ENCODE measurements around the gene NKX2-3. TPM values are rescaled to one million over a fixed set of nuclear protein-coding genes. Genes with fewer than 3 reads are reported as not detected.

The NKX2-3 gene
- not detected in 2 replicates for total RNA-seq

DNA sequence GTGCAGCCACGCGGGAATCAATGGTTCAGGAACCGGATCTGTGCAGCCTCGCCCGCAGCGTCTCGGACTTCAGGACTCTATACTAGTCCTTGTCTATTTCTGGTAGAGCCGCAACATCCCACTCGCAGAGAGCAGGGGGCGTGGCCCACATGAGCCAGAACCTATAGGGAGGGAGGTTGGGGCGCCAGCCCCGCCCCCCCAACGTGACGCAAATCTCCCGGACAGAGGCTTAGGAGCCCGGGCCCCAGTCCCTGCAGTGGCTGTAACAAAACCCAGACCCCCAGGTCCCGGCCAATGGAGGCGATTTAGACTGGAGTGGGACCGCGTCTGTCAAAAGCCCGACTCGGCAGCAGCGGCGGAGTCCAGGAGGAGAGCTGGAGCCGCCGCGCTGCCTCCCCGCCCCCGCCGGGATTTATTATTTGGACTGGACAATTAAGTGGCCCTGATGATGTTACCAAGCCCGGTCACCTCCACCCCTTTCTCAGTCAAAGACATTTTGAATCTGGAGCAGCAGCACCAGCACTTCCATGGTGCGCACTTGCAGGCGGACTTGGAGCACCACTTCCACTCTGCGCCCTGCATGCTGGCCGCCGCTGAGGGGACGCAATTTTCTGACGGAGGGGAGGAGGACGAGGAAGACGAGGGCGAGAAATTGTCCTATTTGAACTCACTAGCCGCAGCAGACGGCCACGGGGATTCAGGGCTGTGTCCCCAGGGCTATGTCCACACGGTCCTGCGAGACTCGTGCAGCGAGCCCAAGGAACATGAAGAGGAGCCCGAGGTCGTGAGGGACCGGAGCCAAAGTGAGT, at the start of gene NKX2-3:
TSS of gene NKX2-3 (plus strand) at position 256 of the 809 bp plus-strand sequence. CDS start at position 446, 190 bp downstream.
- peak; percentile 50 to 77 for DNase-seq (ENCODE audit: low read depth in 2 of 2)

DNA sequence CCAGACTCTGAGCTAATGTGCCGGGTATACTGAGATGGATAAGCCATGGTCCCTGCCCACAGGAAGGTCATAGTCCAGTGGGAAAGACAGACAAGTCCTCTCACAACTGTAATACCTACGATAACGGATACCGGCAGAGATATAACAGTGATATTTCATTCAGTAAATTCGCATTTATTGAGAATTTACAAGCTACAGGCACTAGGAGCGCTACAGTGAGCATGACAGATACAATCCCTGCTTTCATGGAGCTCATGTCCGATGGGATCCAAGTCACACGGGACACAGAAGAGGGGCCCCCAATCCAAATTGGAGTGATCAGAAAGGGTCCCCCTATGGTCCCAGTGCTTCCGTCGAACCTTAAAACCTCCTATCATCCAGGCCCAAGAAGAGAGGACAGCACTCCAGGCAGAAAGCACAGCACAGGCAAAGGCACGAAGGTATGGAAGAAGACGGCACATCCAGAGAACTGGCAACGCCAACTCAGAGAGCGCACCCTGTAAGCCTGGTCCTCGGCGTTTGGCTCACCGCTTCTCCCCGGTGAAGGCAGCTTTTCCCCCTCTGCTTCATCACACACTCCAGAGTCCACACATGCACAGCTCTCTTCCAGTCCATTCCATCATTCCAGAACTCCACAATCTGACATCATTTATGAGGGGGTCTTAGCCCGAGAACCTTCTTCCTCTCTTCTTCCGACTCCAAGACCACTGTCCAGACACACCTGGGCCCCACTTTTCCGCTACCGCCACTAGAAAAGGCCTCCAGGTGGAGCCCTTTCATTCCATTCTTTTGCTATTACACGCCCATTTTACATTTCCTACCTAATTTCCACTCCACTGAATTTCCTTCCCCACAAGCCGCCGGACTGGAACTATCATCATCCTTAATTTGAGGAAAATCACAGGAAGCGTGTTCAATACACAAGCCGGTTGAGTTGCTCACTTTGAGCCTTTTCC, 47.8 kb upstream of the NKX2-3 start:
- no peak for DNase-seq (ENCODE audit: low read depth in 2 of 2)

GRCh38 chr10:99487125-99487807, 45.5 kb upstream of the NKX2-3 start:
- no peak for DNase-seq (ENCODE audit: low read depth in 2 of 2)

DNA sequence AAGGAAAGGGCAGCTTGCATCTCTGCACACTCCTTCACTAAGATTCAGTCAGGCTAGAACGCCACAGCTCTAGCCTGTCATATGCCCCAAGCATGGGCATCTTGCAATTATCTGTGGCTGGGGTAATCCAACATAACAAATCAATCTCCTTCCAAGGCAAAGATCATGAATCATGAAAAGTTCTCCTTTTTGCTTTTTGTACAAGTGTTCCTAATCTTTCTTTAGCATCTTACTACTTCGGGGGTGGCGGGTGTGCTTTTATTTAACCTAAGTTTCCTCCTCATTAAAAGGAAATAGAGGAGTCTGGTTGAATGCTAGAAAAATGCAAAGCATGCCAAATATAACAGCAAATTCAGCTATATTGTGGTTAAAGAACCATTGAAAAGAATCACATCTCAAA, 43.5 kb upstream of the NKX2-3 start:
- no peak for DNase-seq (ENCODE audit: low read depth in 2 of 2)

DNA sequence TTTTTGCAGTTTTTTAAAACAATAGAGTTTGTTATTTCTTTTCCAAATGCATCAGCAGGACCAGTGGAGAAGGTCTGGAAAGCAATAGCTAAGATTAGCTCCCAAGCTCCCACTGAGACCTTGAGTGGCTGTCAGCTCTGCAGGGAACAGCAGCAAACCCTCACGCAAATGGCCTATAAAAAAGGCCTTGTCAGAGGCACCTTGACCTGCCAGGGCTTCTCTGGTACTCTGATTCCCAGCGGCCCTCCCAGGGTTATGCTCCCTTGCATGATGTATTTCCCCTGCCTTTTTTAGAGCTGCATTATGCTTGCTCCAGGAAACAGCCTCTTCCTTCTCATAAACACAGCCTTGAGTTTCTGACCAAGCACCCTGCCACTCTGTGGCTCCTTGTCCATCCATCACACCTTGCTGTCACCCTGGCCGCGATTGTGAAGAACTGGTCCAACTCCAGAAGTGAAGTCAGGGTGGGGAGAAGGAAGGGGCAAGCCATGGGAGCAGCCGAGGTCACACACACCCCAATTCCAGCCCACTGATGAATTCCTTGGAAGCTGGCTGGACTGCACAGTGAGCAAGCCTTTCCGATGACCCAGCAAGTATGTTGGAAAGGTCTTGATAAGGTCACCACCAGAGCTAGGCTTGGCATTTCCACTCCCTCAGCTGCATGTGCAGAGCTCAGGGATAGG, 35.3 kb upstream of the NKX2-3 start:
- DNase-seq (ENCODE audit: low read depth in 2 of 2) = peak in 1 of 2 donors; percentile 94

DNA sequence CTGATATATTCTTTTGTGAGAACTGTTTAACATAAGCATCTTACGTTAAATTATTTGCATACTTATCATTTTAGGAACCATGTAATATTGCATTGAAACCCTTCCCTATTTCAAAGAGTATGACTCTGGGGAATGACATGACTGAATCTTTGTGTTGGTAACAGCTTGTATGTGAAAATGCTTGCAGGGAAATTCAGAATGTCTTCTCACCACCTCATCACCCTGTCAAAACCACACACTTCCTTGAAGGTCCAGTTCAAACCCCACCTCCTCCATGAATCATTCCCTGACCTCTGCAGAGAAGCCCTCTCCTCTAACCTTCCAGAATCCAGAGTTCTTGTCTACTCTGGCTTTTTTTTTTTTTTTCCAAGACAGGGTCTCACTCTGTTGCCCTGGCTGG, 26.3 kb upstream of the NKX2-3 start:
- DNase-seq (ENCODE audit: low read depth in 2 of 2) = no peak

- DNase-seq (ENCODE audit: low read depth in 2 of 2) = no peak
These were observed 25.5 kb upstream of the NKX2-3 start for GRCh38 chr10:99507265-99507664.

GRCh38 chr10:99513061-99513460, 19.7 kb upstream of the NKX2-3 start:
- DNase-seq (ENCODE audit: low read depth in 2 of 2) = no peak

DNA sequence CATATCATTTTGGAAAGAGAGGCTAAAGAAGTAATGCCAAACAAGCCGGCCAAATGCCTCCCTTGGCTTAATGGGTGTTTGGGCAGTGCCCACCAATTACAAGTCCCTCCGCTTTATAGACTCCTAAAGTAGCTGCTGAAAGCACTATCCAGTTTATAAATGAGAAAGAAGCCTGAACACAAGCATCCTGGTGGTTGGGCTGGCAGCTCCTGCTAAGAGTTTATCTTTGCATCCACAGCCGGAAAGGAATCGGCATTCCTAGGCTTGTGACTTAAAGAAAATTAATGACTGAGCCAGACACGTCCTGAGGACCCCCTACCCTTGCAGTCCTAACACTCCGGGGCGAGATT, 13.1 kb upstream of the NKX2-3 start:
- no peak for DNase-seq (ENCODE audit: low read depth in 2 of 2)

GRCh38 chr10:99520040-99520846, 12.5 kb upstream of the NKX2-3 start:
- no peak for DNase-seq (ENCODE audit: low read depth in 2 of 2)

GRCh38 chr10:99520847-99521764, 11.6 kb upstream of the NKX2-3 start:
- DNase-seq (ENCODE audit: low read depth in 2 of 2) = no peak

DNA sequence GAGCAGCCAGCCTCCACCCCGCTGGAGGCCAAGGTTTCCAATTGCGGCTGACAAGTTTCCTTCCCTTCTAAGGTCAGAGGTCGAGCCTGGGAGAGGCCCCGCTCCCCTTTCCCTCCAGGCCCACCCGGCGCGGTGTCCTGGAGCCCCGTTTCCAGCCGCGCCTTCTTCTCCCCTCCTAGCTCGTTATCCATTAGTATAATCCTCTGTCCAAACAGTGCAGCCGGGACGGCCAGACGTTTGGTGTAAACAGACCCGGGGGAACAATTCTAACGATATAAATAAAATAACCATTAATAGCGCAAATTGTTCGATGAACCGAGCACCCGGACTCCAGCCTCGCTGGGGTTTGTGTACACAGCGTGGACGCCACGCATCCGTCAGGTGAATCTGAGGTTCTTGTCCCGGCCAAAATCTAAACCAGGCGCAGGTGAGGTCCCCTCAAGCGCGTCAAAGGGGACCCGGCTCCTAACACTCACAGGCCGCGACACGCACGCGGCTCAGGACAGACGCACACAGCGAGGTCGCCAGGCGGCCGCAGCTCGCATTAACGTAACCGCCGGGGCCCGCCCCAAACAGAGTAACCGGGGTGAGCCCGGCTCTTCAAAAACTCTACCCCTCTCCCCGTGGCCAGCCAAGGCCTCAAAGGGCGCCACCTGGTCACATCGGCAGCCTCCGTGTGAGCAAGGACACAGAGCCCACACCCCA, 10.8 kb upstream of the NKX2-3 start:
- no peak for DNase-seq (ENCODE audit: low read depth in 2 of 2)

DNA sequence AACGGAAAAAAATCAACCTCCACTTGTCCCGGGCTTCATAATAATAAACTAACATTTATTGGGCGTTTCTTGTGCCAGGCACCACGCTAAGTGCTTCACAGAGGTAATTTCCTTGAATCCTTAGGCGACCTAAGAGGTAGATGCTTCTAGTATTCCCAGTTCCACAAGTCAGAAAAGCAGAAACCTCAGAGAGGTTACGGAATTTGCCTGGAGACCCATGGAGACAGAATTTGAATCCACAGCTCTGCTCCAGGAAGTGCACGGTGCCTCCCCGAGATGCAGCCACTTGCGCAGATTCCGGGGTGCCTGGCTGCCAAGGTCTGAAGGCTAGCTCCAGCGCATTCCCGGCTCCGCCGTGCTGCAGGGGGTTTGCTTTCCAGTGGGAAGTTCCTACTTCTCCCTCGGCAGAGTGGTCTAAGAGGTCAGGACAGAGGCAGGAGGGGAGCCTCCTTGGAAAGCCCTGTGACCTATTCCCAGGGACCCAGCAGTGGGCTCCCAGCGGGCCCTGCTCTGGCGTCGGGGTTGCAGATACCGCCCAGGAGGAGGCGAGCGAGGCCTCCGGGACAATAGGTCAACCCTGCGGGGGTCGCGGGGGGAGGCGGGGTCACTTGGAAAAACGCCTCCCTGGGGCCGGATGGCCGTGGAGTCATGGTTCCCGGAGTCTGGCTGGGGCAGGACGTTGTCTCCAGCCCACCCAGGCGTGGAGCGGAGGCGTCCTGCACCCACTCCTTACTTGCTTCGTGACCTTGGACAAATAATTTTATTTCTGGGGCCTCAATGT, 10.1 kb upstream of the NKX2-3 start:
- no peak for DNase-seq (ENCODE audit: low read depth in 2 of 2)

DNA sequence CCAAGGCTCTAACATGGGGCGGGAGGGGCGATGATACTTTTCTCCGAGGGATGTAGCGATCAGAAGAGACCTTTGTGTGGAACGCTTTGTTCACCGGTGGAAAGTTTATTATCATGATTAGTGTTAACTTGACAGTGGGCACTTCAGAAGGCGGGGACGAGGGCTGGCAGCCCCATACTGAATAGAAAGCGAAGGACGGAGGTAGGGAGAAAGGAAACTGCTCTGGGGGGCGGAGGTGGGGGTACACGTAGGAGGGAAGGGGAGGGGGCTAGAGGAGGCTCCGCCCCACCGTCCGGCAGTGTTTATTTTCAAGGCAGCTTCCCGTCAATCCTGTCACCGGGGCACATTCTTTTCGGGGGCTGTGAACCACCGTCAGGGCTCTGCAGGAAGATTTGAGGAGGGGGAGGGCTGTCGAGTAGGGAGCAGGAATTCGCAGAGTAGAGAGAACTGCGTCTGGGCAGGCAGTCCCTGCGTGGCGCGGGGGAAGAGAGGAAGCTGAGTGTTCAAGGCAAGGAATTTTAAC, 9.4 kb upstream of the NKX2-3 start:
- DNase-seq (ENCODE audit: low read depth in 2 of 2) = no peak

- DNase-seq (ENCODE audit: low read depth in 2 of 2) = no peak
These were observed 8.6 kb upstream of the NKX2-3 start for GRCh38 chr10:99524050-99524666.

DNA sequence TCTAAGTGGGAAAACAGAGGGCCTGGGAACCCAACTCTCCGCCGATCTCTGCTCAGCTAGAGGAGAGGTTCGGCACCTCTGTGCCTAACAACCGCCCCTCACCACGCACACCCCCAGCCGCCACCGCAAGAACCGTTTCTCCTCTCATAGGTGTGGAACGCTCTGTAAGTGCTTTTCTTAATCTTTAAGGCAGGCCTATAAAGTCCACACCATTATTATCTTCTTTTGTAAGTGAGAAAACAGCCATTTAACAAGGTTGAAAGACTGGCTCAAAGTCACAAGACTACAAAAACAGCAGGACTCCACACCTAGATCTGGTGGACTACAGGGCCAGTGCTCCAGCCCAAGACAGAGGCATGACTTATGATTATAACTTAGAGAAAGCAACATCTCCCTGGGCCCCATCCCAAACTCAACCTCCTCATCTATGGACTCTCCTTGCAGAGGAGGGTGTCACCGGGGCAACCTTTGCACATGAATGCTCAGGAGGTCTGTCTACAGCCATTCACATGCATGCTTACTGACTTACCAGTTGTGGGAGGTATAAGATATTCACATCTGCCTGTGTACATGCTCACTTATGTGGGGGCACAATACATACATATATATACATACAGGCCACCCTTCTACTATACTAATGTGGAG, 7.9 kb upstream of the NKX2-3 start:
- DNase-seq (ENCODE audit: low read depth in 2 of 2) = no peak

GRCh38 chr10:99525897-99526296, 6.8 kb upstream of the NKX2-3 start:
- DNase-seq (ENCODE audit: low read depth in 2 of 2) = no peak

All from lung microvascular endothelial cell (primary cell).